Measurements from ENCODE around the gene TEP1.

Gene TEP1

DNA sequence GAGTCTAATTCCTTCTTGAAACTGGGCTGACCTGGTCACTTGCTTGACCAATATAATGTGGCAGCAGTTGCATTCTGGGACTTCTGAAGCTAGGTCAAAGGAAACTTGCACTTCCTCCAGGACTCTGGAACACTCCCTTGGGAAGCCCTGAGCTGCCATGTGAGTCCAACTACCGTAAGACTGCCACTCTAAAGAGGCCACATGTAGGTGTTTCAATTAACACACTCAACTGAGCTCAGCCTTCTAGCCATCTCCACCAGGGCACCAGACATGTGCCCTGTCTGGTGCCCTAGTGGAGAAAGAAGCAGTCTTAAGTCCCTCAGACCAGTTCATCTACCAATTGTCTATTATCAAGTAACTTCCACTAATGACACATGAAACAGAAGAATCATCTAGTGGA, 6.1 kb upstream of the TEP1 start:
- Mint-ChIP-seq H3K4me3 (no peak overlapping the region), H3K9me3 (no peaks in the 10 kb centered on the region), H3K36me3 (ENCODE audit: low read depth) (no peaks in the 10 kb centered on the region), H3K27ac (no peak overlapping the region), H3K4me1 (ENCODE audit: low read depth) (peaks cover 6% of the 10 kb centered on the region), H3K27me3 (ENCODE audit: low read depth) (no peaks in the 10 kb centered on the region)
- DNase-seq (ENCODE audit: low spot score), result no peak

- H3K4me3 Mint-ChIP-seq, result no peak overlapping the region
- peaks cover 10% of the 10 kb centered on the region for H3K4me1 Mint-ChIP-seq (ENCODE audit: low read depth)
- no peak for DNase-seq (ENCODE audit: low spot score)
- H3K27me3 Mint-ChIP-seq (ENCODE audit: low read depth), result no peaks in the 10 kb centered on the region
- H3K36me3 Mint-ChIP-seq (ENCODE audit: low read depth), result no peaks in the 10 kb centered on the region
- no peaks in the 10 kb centered on the region for H3K9me3 Mint-ChIP-seq
- no peak overlapping the region for H3K27ac Mint-ChIP-seq
Measured at GRCh38 chr14:20418501-20418909, 5.2 kb upstream of the TEP1 start.

DNA sequence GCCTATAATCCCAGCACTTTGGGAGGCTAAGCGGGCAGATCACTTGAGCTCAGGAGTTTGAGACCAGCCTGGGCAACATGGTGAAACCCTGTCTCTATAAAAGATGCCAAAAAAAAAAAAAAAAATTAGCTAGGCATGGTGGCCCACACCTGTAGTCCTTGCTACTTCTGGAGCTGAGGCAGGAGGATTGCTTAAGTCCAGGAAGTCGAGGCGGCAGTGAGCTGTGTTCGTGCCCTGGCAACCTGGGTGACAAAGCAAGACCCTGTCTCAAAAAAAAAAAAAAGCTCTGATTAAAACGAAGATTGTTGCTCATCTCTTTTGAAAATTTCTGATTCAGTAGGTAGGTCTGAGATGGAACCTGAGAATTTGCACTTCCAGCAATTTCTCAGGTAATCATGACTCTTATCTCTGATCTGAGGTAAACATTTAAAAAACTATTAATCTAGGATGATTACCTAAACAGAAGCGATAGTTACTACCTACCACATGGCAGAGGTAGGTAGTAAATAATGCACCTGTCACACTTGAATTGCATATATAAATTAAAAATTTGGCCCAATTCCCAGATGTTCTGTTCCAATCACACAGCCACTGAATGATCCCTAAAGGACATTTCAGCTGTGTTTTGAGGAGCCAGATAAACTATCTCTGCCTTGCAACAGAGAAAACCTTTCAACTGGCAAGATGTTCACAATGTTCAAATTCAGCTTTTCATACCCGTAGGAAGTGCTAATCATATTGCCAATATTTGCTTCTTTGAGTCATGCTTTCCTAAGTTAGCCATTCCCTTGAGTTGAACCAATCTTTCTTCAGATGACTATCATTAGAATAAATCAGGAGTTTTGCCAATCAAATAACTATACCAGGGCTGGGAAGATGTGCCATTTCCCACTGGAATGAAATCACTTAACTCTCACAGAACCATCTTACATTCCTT, 4.2 kb upstream of the TEP1 start:
- no peaks in the 10 kb centered on the region for H3K27me3 Mint-ChIP-seq (ENCODE audit: low read depth)
- H3K4me1 Mint-ChIP-seq (ENCODE audit: low read depth), result peaks cover 10% of the 10 kb centered on the region
- DNase-seq (ENCODE audit: low spot score), result no peak
- no peak overlapping the region for H3K27ac Mint-ChIP-seq
- H3K4me3 Mint-ChIP-seq, result no peak overlapping the region
- H3K36me3 Mint-ChIP-seq (ENCODE audit: low read depth), result no peaks in the 10 kb centered on the region
- H3K9me3 Mint-ChIP-seq, result no peaks in the 10 kb centered on the region

DNA sequence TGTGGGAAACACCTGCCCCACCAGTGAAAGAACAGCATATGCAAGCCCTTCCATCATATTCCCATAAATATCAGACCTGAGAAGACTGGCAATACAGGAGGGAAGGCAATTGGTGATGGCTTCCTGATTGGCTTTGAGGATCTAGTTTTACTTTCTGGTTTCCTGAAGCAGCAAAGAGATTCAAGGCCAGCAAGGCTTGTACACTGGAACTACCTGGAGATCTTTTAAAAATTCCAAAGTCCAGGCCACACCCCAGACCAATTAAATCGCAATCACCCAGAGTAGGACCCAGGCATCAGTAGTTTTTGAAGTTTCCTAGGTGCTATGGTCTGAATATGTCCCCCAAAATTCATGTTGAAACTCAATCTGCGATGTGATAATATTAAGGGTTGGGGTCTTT, 2.9 kb upstream of the TEP1 start:
- H3K27ac Mint-ChIP-seq, result no peak overlapping the region
- no peaks in the 10 kb centered on the region for H3K9me3 Mint-ChIP-seq
- no peak overlapping the region for H3K4me3 Mint-ChIP-seq
- no peaks in the 10 kb centered on the region for H3K27me3 Mint-ChIP-seq (ENCODE audit: low read depth)
- no peak for DNase-seq (ENCODE audit: low spot score)
- no peaks in the 10 kb centered on the region for H3K36me3 Mint-ChIP-seq (ENCODE audit: low read depth)
- H3K4me1 Mint-ChIP-seq (ENCODE audit: low read depth), result peaks cover 18% of the 10 kb centered on the region

DNA sequence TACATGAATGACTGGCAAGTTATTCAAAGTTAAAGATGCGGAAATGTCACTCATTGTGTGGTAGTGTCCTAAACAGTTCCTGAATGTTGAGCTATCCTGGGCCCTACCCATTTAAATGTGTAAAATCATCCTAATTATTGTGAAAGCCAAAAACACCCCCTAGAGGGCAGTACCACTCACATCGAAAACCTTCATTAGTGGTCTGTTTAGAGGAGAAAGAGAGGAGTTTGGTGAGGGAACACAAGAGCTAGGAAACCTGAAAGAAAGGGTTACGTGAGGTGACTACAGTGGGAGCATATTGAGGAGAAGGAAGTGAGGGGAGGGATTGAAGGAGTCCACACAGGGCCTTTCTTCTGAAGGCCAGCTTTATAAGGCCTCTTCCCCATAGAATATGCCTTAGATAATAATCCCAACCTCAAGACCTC, 2.5 kb upstream of the TEP1 start:
- Mint-ChIP-seq H3K27me3 (ENCODE audit: low read depth) (no peaks in the 10 kb centered on the region), H3K36me3 (ENCODE audit: low read depth) (no peaks in the 10 kb centered on the region), H3K4me3 (no peak overlapping the region), H3K4me1 (ENCODE audit: low read depth) (peaks cover 21% of the 10 kb centered on the region), H3K27ac (peak overlapping the region; percentile 12), H3K9me3 (no peaks in the 10 kb centered on the region)
- DNase-seq (ENCODE audit: low spot score), result no peak

DNA sequence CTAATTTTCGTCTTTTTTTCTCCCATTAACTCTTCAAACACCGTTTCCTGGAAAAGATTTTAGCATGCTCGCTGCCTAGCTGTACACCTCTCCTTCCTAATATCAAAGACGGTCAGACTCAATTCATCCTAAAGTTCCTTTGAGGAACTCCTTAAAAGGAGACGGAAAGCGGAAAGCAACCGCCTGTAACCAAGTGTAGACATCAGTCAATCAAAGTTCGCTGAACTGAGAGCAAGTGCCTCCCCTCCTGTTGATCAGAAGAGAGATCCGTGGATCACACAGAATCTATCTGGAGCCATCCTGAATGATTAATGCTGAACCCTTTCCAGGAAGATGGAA, 412 bp upstream of the TEP1 start:
- Mint-ChIP-seq H3K4me1 (ENCODE audit: low read depth) (peaks cover 21% of the 10 kb centered on the region), H3K36me3 (ENCODE audit: low read depth) (no peaks in the 10 kb centered on the region), H3K4me3 (peak overlapping the region; percentile 97), H3K9me3 (no peaks in the 10 kb centered on the region), H3K27me3 (ENCODE audit: low read depth) (no peaks in the 10 kb centered on the region), H3K27ac (peak overlapping the region; percentile 94)
- no peak for DNase-seq (ENCODE audit: low spot score)

DNA sequence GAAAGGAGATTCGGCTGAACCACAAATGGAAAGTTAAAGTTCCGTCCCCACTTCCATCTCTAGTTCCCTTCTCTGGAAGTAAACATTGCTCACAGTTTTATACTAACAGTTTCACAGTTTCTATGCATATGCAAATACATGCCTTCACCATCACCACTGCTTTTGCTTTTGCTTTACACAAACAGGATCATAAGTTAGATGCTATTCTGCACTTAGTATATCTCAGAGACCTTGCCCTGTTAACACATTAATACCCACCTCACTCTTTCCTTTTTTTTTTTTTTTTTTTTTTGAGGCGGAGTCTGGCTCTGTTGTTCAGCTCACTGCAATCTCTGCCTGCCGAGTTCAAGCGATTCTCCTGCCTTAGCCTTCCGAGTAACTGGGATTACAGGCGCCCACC, 890 bp downstream of the TEP1 start:
- no peak for DNase-seq (ENCODE audit: low spot score)
- Mint-ChIP-seq H3K27ac (peak overlapping the region; percentile 94), H3K27me3 (ENCODE audit: low read depth) (no peaks in the 10 kb centered on the region), H3K4me1 (ENCODE audit: low read depth) (peaks cover 21% of the 10 kb centered on the region), H3K9me3 (no peaks in the 10 kb centered on the region), H3K36me3 (ENCODE audit: low read depth) (peaks cover 6% of the 10 kb centered on the region), H3K4me3 (peak overlapping the region; percentile 97)

DNA sequence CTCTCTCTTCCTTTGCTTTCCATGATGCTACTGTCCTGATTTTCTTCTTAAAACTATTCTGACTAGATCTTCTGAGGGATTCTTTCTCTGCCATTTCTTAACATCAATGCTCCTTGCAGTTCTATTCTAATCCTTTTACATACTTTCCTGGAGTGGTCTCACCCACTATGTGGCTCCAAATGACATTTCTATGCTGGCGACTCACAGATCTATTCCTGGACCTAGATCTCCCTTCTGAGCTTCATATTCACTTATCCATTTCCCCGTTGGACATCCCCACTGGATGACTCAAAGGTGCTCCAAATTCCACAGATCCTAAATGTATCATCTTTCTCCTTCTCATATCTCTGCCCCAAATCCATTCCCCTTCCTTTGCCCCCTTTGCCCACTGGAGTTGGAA, 4.1 kb downstream of the TEP1 start:
- Mint-ChIP-seq H3K36me3 (ENCODE audit: low read depth) (peaks cover 30% of the 10 kb centered on the region), H3K4me3 (no peak overlapping the region), H3K4me1 (ENCODE audit: low read depth) (peaks cover 21% of the 10 kb centered on the region)

GRCh38 chr14:20403521-20403920, 9.8 kb downstream of the TEP1 start:
- H3K4me1 Mint-ChIP-seq (ENCODE audit: low read depth), result peaks cover 22% of the 10 kb centered on the region
- no peaks in the 10 kb centered on the region for H3K9me3 Mint-ChIP-seq
- no peak for DNase-seq (ENCODE audit: low spot score)
- no peaks in the 10 kb centered on the region for H3K27me3 Mint-ChIP-seq (ENCODE audit: low read depth)
- no peak overlapping the region for H3K4me3 Mint-ChIP-seq
- no peak overlapping the region for H3K27ac Mint-ChIP-seq
- H3K36me3 Mint-ChIP-seq (ENCODE audit: low read depth), result peaks cover 61% of the 10 kb centered on the region

More for the DNA sequence above, 4.1 kb downstream of the TEP1 start:
- H3K27me3 Mint-ChIP-seq (ENCODE audit: low read depth), result no peaks in the 10 kb centered on the region
- no peaks in the 10 kb centered on the region for H3K9me3 Mint-ChIP-seq
- DNase-seq (ENCODE audit: low spot score), result no peak
- H3K27ac Mint-ChIP-seq, result no peak overlapping the region

DNA sequence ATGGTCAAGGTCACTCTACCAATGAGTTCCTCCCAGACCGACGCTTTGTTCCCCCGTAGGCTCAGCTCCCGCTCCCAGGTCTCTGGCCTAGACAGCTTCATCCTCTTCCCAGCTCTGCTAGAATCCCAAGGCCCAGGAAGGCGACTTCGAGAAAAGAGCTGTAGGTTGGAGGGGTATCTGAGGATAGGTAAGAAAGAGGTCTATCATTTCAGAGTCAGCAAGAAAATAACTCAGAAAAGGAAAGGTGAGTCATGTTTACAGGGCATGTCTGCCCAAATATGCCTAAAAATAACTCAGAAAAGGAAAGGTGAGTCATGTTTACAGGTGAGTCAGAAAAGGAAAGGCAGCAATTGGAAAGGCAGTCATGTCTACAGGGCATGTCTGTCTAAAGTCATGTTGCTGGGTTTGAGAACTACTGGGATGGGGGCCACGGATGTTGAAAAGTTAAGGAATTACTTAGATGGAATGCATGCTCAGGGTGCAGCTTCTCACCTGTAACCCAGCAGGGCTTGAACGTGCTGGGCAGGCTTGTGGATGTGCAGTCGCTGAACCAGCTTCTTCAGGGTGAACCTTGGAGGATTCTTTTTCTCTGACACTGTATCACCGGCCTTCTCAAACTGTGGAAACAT, 12.2 kb downstream of the TEP1 start:
- H3K4me3 Mint-ChIP-seq, result no peak overlapping the region
- peak overlapping the region; percentile 54 for H3K27ac Mint-ChIP-seq
- H3K4me1 Mint-ChIP-seq (ENCODE audit: low read depth), result peaks cover 18% of the 10 kb centered on the region
- no peaks in the 10 kb centered on the region for H3K9me3 Mint-ChIP-seq
- peaks cover 47% of the 10 kb centered on the region for H3K36me3 Mint-ChIP-seq (ENCODE audit: low read depth)
- H3K27me3 Mint-ChIP-seq (ENCODE audit: low read depth), result no peaks in the 10 kb centered on the region
- DNase-seq (ENCODE audit: low spot score), result peak; percentile 11

DNA sequence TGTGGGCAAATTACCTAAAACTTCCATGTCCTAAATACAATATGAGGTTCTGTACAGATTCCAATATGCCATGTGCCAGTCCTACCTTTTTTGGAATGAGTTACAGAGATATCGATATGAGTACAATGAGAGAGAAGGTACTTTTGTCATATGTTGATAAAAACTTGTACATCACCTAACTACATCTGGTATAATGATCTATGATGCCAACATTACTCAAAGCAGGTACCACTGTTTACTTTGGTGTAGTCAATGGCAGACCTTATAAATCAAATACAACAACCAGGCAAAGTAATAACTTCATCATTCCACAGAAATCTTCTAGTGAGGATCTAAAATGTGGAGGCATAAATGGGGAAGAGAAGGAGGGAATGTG, 12.7 kb downstream of the TEP1 start:
- H3K36me3 Mint-ChIP-seq (ENCODE audit: low read depth), result peaks cover 47% of the 10 kb centered on the region
- peaks cover 18% of the 10 kb centered on the region for H3K4me1 Mint-ChIP-seq (ENCODE audit: low read depth)

GRCh38 chr14:20397511-20397910, 15.8 kb downstream of the TEP1 start:
- Mint-ChIP-seq H3K4me1 (ENCODE audit: low read depth) (peaks cover 15% of the 10 kb centered on the region), H3K27ac (no peak overlapping the region), H3K27me3 (ENCODE audit: low read depth) (no peaks in the 10 kb centered on the region), H3K36me3 (ENCODE audit: low read depth) (peaks cover 35% of the 10 kb centered on the region), H3K4me3 (no peak overlapping the region), H3K9me3 (no peaks in the 10 kb centered on the region)
- no peak for DNase-seq (ENCODE audit: low spot score)

More for the DNA sequence above, 12.7 kb downstream of the TEP1 start:
- Mint-ChIP-seq H3K27me3 (ENCODE audit: low read depth) (no peaks in the 10 kb centered on the region), H3K4me3 (no peak overlapping the region), H3K27ac (peak overlapping the region; percentile 54), H3K9me3 (no peaks in the 10 kb centered on the region)
- no peak for DNase-seq (ENCODE audit: low spot score)

GRCh38 chr14:20391505-20391904, 21.8 kb downstream of the TEP1 start:
- Mint-ChIP-seq H3K9me3 (no peaks in the 10 kb centered on the region), H3K36me3 (ENCODE audit: low read depth) (peaks cover 43% of the 10 kb centered on the region), H3K4me1 (ENCODE audit: low read depth) (no peaks in the 10 kb centered on the region), H3K27ac (no peak overlapping the region), H3K4me3 (no peak overlapping the region), H3K27me3 (ENCODE audit: low read depth) (no peaks in the 10 kb centered on the region)
- DNase-seq (ENCODE audit: low spot score), result no peak

GRCh38 chr14:20388159-20388558, 25.1 kb downstream of the TEP1 start:
- Mint-ChIP-seq H3K4me1 (ENCODE audit: low read depth) (no peaks in the 10 kb centered on the region), H3K27ac (no peak overlapping the region), H3K9me3 (no peaks in the 10 kb centered on the region), H3K36me3 (ENCODE audit: low read depth) (peaks cover 45% of the 10 kb centered on the region), H3K27me3 (ENCODE audit: low read depth) (no peaks in the 10 kb centered on the region), H3K4me3 (no peak overlapping the region)
- DNase-seq (ENCODE audit: low spot score), result no peak
